RWPE2 (cell line): ENCODE results near the gene KCND2.

Experiments used
- ATAC-seq: fragments of 200-7000 bp; cut with Tn5 transposase; 3 replicates; pipeline ENCODE4 v1.9.1; 2021; ENCODE audit warnings: low read depth
- DNase-seq: peaks from one replicate; pipeline ENCODE4 v3.0.0-alpha.2; 2020; ENCODE audit warnings: low spot score
- H3K27ac ChIP-seq: fragments of 450-650 bp; 2 replicates; pipeline ENCODE4 v1.5.1; 2017; ENCODE audit warnings: mild to moderate bottlenecking; ENCODE audit not compliant: poor library complexity, severe bottlenecking
- H3K27me3 ChIP-seq: fragments of 250-450 bp; sonication (Bioruptor Pico); 2 replicates; pipeline ENCODE4 v1.5.1; 2021; ENCODE audit warnings: mild to moderate bottlenecking, moderate library complexity; ENCODE audit not compliant: insufficient read depth, poor library complexity, severe bottlenecking
- H3K36me3 ChIP-seq: fragments of 250-450 bp; sonication (Bioruptor Pico); 2 replicates; pipeline ENCODE4 v1.5.1; 2020; ENCODE audit warnings: low read depth, mild to moderate bottlenecking, moderate library complexity
- H3K4me1 ChIP-seq: fragments of 250-450 bp; sonication (Bioruptor Pico); 2 replicates; pipeline ENCODE4 v1.5.1; 2021; ENCODE audit warnings: mild to moderate bottlenecking, moderate library complexity; ENCODE audit not compliant: insufficient read depth, poor library complexity, severe bottlenecking
- H3K4me3 ChIP-seq: fragments of 250-450 bp; sonication (Bioruptor Pico); 2 replicates; pipeline ENCODE4 v1.5.1; 2021; ENCODE audit warnings: mild to moderate bottlenecking, moderate library complexity; ENCODE audit not compliant: severe bottlenecking
- H3K9me3 ChIP-seq: fragments of 250-450 bp; sonication (Bioruptor Pico); 2 replicates; pipeline ENCODE4 v1.5.1; 2021; ENCODE audit warnings: mild to moderate bottlenecking, moderate library complexity; ENCODE audit not compliant: severe bottlenecking
- TF ChIP-seq, protein P1 (sequence below): fragments of 450-650 bp; IDR thresholded peaks from one replicate; pipeline ENCODE4 v1.5.1; 2017; ENCODE audit warnings: mild to moderate bottlenecking, moderate library complexity; ENCODE audit not compliant: poor library complexity, severe bottlenecking

Gene KCND2

DNA sequence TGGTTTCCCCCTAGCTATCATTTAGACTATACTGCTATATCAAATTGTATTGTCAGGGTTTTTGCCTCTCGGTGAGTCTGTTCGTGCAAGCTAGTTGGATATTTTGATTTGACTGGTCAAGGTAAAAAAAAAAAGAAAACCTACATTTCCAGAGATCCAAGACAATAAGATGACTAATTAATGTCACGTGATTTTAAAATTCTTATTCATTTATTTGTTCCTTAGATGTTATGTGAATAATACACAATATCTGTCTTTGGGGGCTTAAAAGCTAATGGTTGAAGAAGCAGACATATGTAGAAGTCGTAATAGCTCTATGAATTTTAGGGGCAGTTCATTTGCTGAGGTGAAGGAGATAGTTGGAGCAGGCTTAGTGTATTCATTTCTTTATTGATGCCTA is 191.1 kb downstream of the KCND2 start:
- no peak overlapping the region for H3K27ac ChIP-seq
- no peaks in the 10 kb centered on the region for H3K27me3 ChIP-seq
- H3K4me3 ChIP-seq, result no peak overlapping the region
- DNase-seq (no peak), ATAC-seq (no peak)
- H3K4me1 ChIP-seq, result no peaks in the 10 kb centered on the region
- no peaks in the 10 kb centered on the region for H3K36me3 ChIP-seq
- no peaks in the 10 kb centered on the region for H3K9me3 ChIP-seq
- TF ChIP-seq, protein P1, sequence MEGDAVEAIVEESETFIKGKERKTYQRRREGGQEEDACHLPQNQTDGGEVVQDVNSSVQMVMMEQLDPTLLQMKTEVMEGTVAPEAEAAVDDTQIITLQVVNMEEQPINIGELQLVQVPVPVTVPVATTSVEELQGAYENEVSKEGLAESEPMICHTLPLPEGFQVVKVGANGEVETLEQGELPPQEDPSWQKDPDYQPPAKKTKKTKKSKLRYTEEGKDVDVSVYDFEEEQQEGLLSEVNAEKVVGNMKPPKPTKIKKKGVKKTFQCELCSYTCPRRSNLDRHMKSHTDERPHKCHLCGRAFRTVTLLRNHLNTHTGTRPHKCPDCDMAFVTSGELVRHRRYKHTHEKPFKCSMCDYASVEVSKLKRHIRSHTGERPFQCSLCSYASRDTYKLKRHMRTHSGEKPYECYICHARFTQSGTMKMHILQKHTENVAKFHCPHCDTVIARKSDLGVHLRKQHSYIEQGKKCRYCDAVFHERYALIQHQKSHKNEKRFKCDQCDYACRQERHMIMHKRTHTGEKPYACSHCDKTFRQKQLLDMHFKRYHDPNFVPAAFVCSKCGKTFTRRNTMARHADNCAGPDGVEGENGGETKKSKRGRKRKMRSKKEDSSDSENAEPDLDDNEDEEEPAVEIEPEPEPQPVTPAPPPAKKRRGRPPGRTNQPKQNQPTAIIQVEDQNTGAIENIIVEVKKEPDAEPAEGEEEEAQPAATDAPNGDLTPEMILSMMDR, result no peak

DNA sequence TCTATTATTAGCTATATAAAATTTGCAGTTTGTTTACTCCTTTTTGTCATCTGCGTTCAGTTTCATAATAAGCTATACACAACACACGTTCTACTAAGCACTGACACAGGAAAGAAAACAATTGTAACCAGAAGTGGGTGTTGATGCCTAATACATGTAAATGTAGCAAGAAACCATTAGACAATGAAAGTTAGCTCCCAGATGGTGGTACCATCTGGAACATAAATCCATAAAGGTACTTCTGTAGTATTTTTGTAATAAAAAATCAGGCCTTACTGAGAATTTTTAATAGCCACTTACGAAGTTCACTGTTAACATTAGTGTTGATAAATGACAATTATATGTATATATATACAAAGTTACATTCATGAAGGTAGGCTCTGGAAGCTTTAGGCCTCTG is 194.7 kb downstream of the KCND2 start:
- Histone ChIP-seq H3K36me3 (no peaks in the 10 kb centered on the region), H3K4me3 (no peak overlapping the region), H3K27ac (no peak overlapping the region), H3K4me1 (no peaks in the 10 kb centered on the region), H3K9me3 (no peaks in the 10 kb centered on the region), H3K27me3 (no peaks in the 10 kb centered on the region)
- DNase-seq (no peak), ATAC-seq (no peak)
- TF ChIP-seq, protein P1, result no peak

DNA sequence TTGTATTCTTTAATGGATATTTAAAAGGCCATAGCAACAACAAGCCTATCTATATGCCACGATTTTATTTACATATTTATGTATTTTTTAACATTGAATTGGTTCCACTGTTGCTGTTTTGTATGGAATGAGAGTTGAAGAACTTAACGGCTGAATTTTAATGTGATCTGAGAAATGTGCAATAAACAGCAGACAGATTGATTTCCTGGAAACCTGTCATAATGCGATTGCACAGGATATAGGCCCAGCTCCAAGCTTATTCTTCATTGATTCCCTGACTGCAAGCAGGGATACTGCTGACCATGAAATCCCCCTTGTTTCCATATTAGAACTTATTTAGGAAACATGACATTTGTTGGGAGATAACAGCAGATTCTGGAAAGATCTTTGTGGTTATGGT is 195.6 kb downstream of the KCND2 start:
- TF ChIP-seq, protein P1, result no peak
- ATAC-seq (no peak), DNase-seq (no peak)
- H3K4me1 ChIP-seq, result no peaks in the 10 kb centered on the region
- H3K27ac ChIP-seq, result no peak overlapping the region
- no peaks in the 10 kb centered on the region for H3K27me3 ChIP-seq
- H3K9me3 ChIP-seq, result no peaks in the 10 kb centered on the region
- no peak overlapping the region for H3K4me3 ChIP-seq
- H3K36me3 ChIP-seq, result no peaks in the 10 kb centered on the region

GRCh38 chr7:120472892-120473291 is 199.9 kb downstream of the KCND2 start:
- Histone ChIP-seq H3K27me3 (no peaks in the 10 kb centered on the region), H3K4me3 (no peak overlapping the region), H3K36me3 (no peaks in the 10 kb centered on the region), H3K27ac (no peak overlapping the region), H3K9me3 (no peaks in the 10 kb centered on the region), H3K4me1 (no peaks in the 10 kb centered on the region)
- ATAC-seq (no peak), DNase-seq (no peak)
- TF ChIP-seq, protein P1, result no peak

GRCh38 chr7:120473352-120473751 is 200.4 kb downstream of the KCND2 start:
- no peak for DNase-seq
- H3K36me3 ChIP-seq, result no peaks in the 10 kb centered on the region
- no peak overlapping the region for H3K4me3 ChIP-seq
- no peaks in the 10 kb centered on the region for H3K9me3 ChIP-seq
- H3K27me3 ChIP-seq, result no peaks in the 10 kb centered on the region
- TF ChIP-seq, protein P1, result no peak
- ATAC-seq, result no peak
- H3K4me1 ChIP-seq, result no peaks in the 10 kb centered on the region
- H3K27ac ChIP-seq, result no peak overlapping the region
